Measurements from ENCODE around the gene LRRC41. TPM values are rescaled to one million over a fixed set of nuclear protein-coding genes. Genes with fewer than 3 reads are reported as not detected.
A peak's percentile ranks its signal among the peaks of the same experiment; 100 is the strongest.

LRRC41 gene
- total and polyA plus RNA-seq, 4 donors, result 22.0 to 58.4 (median 27.7) TPM

GRCh38 chr1:46303872-46304326 lies 483 bp upstream of the LRRC41 start:
- Histone ChIP-seq H3K9ac (ENCODE audit: low read depth in 1 of 2, low read length in 2 of 2) (peak overlapping the region; percentile 29 to 91), H3K4me1 (ENCODE audit: control insufficient read depth in 4 of 4, insufficient read depth in 4 of 4, low read length in 3 of 4) (peaks cover 6 to 28% (median 20%) of the 10 kb centered on the region in 4 donors), H3K27me3 (ENCODE audit: control insufficient read depth in 4 of 4, insufficient read depth in 4 of 4, low read length in 3 of 4) (no peaks in the 10 kb centered on the region), H3K4me3 (ENCODE audit: low read depth in 1 of 3, low read length in 3 of 3) (peak overlapping the region; percentile 87 to 97 (median 95)), H3K9me3 (ENCODE audit: control insufficient read depth in 4 of 4, low read length in 3 of 4) (no peaks in the 10 kb centered on the region), H3K36me3 (ENCODE audit: control insufficient read depth in 4 of 4, insufficient read depth in 3 of 4, low read depth in 1 of 4, low read length in 3 of 4) (peaks cover 0 to 3% (median 0%) of the 10 kb centered on the region in 4 donors), H3K27ac (ENCODE audit: low read depth in 1 of 2, low read length in 2 of 2) (peak overlapping the region; percentile 95 to 96)
- WGBS, result under 1% methylated on average over 14 of the region's 14 CpGs
- DNase-seq (ENCODE audit: low spot score), result no peak
- TF ChIP-seq TAF1 (conservative IDR thresholded peaks at IDR 0.05) (no peak), ATF3 (IDR thresholded peaks at IDR 0.05) (no peak), HNF4G (IDR thresholded peaks at IDR 0.05) (no peak), FOXA1 (IDR thresholded peaks at IDR 0.05) (no peak), EGR1 (IDR thresholded peaks at IDR 0.05; ENCODE audit: low read depth in 2 of 2) (no peak), HNF4A (conservative IDR thresholded peaks at IDR 0.05) (no peak), RAD21 (IDR thresholded peaks at IDR 0.05) (no peak), FOXA2 (IDR thresholded peaks at IDR 0.05) (no peak), GABPA (IDR thresholded peaks at IDR 0.05 in 1 of 2, conservative IDR thresholded peaks at IDR 0.05 in 1 of 2) (no peak), ZBTB33 (IDR thresholded peaks at IDR 0.05) (no peak), JUND (IDR thresholded peaks at IDR 0.05) (no peak), RXRA (IDR thresholded peaks at IDR 0.05) (no peak), NR2F2 (IDR thresholded peaks at IDR 0.05) (no peak), SP1 (IDR thresholded peaks at IDR 0.05) (no peak), YY1 (IDR thresholded peaks at IDR 0.05) (no peak)
- TF ChIP-seq, protein P1, sequence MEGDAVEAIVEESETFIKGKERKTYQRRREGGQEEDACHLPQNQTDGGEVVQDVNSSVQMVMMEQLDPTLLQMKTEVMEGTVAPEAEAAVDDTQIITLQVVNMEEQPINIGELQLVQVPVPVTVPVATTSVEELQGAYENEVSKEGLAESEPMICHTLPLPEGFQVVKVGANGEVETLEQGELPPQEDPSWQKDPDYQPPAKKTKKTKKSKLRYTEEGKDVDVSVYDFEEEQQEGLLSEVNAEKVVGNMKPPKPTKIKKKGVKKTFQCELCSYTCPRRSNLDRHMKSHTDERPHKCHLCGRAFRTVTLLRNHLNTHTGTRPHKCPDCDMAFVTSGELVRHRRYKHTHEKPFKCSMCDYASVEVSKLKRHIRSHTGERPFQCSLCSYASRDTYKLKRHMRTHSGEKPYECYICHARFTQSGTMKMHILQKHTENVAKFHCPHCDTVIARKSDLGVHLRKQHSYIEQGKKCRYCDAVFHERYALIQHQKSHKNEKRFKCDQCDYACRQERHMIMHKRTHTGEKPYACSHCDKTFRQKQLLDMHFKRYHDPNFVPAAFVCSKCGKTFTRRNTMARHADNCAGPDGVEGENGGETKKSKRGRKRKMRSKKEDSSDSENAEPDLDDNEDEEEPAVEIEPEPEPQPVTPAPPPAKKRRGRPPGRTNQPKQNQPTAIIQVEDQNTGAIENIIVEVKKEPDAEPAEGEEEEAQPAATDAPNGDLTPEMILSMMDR (IDR thresholded peaks at IDR 0.05; ENCODE audit: low read depth, low read length, missing input control), result no peak
- TF ChIP-seq, protein P2, sequence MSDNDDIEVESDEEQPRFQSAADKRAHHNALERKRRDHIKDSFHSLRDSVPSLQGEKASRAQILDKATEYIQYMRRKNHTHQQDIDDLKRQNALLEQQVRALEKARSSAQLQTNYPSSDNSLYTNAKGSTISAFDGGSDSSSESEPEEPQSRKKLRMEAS (IDR thresholded peaks at IDR 0.05), result no peak
- TF ChIP-seq, protein P3, sequence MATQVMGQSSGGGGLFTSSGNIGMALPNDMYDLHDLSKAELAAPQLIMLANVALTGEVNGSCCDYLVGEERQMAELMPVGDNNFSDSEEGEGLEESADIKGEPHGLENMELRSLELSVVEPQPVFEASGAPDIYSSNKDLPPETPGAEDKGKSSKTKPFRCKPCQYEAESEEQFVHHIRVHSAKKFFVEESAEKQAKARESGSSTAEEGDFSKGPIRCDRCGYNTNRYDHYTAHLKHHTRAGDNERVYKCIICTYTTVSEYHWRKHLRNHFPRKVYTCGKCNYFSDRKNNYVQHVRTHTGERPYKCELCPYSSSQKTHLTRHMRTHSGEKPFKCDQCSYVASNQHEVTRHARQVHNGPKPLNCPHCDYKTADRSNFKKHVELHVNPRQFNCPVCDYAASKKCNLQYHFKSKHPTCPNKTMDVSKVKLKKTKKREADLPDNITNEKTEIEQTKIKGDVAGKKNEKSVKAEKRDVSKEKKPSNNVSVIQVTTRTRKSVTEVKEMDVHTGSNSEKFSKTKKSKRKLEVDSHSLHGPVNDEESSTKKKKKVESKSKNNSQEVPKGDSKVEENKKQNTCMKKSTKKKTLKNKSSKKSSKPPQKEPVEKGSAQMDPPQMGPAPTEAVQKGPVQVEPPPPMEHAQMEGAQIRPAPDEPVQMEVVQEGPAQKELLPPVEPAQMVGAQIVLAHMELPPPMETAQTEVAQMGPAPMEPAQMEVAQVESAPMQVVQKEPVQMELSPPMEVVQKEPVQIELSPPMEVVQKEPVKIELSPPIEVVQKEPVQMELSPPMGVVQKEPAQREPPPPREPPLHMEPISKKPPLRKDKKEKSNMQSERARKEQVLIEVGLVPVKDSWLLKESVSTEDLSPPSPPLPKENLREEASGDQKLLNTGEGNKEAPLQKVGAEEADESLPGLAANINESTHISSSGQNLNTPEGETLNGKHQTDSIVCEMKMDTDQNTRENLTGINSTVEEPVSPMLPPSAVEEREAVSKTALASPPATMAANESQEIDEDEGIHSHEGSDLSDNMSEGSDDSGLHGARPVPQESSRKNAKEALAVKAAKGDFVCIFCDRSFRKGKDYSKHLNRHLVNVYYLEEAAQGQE (IDR thresholded peaks at IDR 0.05), result no peak

All from liver (tissue), 9 donors.